ENCODE measurements around the gene OR6X1.

The OR6X1 gene

DNA sequence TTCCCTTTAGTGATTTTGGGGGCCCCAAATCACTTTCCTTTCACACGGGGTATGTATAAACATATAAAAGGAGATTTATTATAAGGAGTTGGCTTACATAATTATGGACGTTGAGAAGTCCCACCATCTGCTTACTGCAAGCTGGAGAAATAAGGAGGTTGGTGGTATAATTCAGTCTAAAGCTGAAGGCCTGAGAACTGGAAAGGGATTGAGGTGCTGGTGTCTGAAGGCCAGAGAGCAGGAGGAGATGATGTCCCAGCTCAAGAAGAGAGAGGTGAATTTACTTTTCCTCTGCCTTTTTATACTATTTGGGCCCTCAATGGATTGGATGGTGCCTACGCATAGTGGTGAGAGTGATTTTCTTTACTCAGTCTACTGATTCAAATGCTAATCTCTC, 11.6 kb downstream of the OR6X1 start:
- TF ChIP-seq, protein P1, sequence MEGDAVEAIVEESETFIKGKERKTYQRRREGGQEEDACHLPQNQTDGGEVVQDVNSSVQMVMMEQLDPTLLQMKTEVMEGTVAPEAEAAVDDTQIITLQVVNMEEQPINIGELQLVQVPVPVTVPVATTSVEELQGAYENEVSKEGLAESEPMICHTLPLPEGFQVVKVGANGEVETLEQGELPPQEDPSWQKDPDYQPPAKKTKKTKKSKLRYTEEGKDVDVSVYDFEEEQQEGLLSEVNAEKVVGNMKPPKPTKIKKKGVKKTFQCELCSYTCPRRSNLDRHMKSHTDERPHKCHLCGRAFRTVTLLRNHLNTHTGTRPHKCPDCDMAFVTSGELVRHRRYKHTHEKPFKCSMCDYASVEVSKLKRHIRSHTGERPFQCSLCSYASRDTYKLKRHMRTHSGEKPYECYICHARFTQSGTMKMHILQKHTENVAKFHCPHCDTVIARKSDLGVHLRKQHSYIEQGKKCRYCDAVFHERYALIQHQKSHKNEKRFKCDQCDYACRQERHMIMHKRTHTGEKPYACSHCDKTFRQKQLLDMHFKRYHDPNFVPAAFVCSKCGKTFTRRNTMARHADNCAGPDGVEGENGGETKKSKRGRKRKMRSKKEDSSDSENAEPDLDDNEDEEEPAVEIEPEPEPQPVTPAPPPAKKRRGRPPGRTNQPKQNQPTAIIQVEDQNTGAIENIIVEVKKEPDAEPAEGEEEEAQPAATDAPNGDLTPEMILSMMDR (conservative IDR thresholded peaks at IDR 0.05; ENCODE audit: low read depth, low read length), result no peak
- no peak for DNase-seq (ENCODE audit: low read depth)
- no peak overlapping the region for H3K4me3 ChIP-seq (ENCODE audit: low read depth, low read length)

DNA sequence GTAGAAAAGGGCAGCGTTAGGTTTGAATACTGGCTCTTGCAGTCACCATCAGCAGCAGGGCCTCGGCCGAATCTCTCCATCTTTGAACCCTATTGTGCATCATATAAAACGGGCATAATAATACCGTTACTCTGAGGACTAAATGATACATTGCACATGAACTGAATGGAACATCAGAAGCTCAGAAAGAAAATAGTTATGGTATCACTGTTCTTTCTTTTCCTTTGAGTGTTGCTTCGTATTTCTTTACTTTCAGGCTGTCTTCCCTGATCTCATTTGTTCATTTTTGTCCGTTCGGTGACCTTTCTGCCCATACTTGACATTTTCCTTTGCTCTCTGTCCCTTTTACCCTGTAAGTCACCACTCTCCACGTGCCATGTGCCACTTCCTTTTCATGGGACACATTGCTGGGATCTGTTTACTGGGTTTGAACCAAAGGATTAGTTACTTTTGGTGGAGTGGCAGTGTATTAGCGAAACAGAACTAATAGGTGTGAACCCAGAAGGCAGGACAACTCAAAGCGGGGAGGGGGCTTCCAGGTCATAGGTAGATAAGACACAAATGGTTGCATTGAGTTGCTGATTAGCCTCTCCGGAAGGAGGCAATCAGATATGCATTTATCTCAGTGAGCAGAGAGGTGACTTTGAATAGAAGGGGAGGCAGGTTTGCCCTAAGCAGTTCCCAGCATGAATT, 12.1 kb downstream of the OR6X1 start:
- peak; percentile 13 for DNase-seq (ENCODE audit: low read depth)
- TF ChIP-seq, protein P1 (conservative IDR thresholded peaks at IDR 0.05; ENCODE audit: low read depth, low read length), result no peak
- H3K4me3 ChIP-seq (ENCODE audit: low read depth, low read length), result peak overlapping the region; percentile 89

DNA sequence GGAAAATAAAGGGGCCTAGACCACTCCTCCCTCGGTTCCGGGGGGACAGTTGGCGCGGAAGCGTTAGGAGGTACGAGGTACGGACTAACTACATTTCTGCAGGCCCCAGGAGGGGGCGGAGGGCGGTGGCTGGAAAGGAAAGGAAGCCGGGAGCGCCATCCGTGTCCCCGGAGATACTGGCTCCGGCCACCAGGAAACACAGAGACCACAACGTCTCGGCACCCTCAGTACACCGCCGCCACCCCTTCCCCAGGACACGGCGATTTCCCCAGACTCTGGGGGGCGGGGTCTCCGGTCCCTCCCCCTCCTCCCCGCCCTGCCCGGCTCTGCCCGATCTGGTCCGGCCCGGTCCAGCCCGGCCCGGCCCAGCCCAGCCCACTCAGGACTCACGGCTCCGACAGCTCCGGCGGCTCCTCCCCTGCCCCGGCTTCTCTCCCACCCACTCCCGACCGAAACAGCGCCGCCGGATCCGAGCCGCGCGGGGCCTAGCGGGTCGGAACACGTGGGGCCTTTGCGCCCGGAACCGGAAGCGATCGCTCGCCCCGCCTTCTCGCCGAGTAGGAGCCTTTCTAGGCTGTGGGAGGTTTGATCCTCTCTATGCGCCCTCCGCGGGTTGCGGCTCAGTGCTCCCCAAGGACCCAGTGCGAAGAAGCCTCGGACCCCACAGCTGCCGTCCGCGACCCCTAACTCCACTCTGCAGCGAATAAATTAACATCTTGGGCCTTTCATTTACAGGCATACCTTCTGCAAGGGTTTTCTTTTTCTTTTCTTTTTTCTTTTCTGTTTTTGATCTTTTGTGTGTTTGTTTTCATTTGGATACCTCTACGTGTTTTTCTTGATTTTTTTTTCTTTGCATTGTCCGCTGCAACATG, 12.9 kb downstream of the OR6X1 start, which contains the start of gene ZNF202:
ZNF202 (minus strand) TSS at position 502 of the 872 bp plus-strand sequence. CDS start 10,772 bp downstream, outside the sequence.
- peak within 1 kb of the TSS; percentile 89 for H3K4me3 ChIP-seq (ENCODE audit: low read depth, low read length)
- DNase-seq (ENCODE audit: low read depth), result peak; percentile 91
- TF ChIP-seq, protein P1 (conservative IDR thresholded peaks at IDR 0.05; ENCODE audit: low read depth, low read length), result peak; percentile 27

DNA sequence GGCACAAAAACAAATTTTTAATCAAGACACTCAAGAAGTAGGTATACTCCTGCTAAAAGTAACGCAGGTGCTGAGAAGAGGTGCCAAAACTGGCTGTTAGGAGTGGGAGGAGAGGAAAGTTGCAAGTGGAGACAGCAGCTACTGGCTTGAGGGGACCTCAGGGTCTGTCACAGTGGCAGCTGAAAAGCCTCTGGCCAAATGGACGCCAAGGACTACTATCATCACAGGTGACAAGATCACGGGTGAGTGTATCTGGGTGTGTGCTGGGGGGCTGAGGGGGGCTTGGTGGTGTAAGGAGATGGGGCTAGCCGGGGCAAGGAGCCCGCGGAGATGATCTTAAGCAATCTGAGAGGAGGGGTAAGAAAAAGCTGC, 13.5 kb downstream of the OR6X1 start:
- peak; percentile 5 for DNase-seq (ENCODE audit: low read depth)
- peak overlapping the region; percentile 89 for H3K4me3 ChIP-seq (ENCODE audit: low read depth, low read length)
- TF ChIP-seq, protein P1 (conservative IDR thresholded peaks at IDR 0.05; ENCODE audit: low read depth, low read length), result no peak

DNA sequence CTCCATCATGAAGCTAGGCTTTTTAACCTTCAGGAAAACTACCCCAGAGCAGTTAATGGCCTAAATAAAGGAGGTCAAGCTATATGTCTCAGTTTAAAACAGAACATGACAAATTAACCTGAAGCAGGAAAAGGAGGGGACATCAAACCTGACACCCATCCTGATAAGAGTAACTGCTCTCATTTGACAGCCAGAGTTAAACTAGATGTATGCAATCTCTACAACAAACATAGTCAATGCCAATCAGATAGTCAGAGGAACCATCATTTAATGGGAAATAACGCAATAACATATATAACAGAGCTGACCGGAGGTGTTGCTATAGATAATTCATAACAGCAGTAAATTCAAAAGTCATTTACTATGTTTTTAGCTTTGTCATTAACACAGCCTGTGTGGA, 15.9 kb downstream of the OR6X1 start:
- no peak for DNase-seq (ENCODE audit: low read depth)
- H3K4me3 ChIP-seq (ENCODE audit: low read depth, low read length), result no peak overlapping the region
- TF ChIP-seq, protein P1 (conservative IDR thresholded peaks at IDR 0.05; ENCODE audit: low read depth, low read length), result no peak

DNA sequence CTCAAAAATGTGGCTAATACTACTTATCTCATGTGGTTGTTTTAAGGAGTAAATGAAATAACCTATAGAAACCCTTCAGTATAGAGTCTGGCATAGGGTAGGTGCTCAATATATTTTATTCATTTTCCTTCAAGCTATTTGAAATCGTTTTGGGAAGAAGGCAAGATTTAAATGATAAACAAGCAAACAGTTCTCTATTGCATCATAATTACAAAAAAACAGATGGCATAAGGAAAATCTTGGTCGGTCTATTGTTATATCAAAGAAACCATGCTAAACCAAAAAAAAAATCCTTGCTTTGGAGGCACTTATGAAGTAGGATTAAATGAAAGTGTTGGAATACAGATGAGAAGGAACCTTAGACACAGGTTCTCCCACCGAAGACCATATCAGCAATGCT, 17.5 kb downstream of the OR6X1 start:
- TF ChIP-seq, protein P1 (conservative IDR thresholded peaks at IDR 0.05; ENCODE audit: low read depth, low read length), result no peak
- DNase-seq (ENCODE audit: low read depth), result no peak

More for the DNA sequence above, 17.5 kb downstream of the OR6X1 start:
- no peak overlapping the region for H3K4me3 ChIP-seq (ENCODE audit: low read depth, low read length)

Measured in choroid plexus epithelial cell (primary cell).